HG03045 (cell line): ENCODE measurements around the gene POLR3A.
A peak's percentile ranks its signal among the peaks of the same experiment; 100 is the strongest.
"Not testable (repeated sequence)": the region's sequence is repeated elsewhere in the genome, so short reads cannot be mapped to it uniquely, and the experiment has no call there.

ENCODE experiments used
- ATAC-seq: cut with Tn5 transposase; IDR thresholded peaks from one replicate; pipeline ENCODE4 v1.9.1; 2021; ENCODE audit warnings: mild to moderate bottlenecking, moderate library complexity; ENCODE audit not compliant: unreplicated experiment

POLR3A gene

GRCh38 chr10:78029269-78030226 lies at the start of gene POLR3A:
TSS of gene POLR3A (minus strand) at chr10:78029515. CDS start at chr10:78029407, 108 bp downstream.
- peak; percentile 67 for ATAC-seq

- no peak for ATAC-seq
Measured at GRCh38 chr10:78078539-78079330, 49.4 kb upstream of the POLR3A start.

- ATAC-seq = not testable (repeated sequence)
Measured at GRCh38 chr10:78075806-78076205, 46.5 kb upstream of the POLR3A start.

- no peak for ATAC-seq
Measured at GRCh38 chr10:78072504-78072903, 43.2 kb upstream of the POLR3A start.

- ATAC-seq = no peak
Measured at GRCh38 chr10:78071857-78072179, 42.5 kb upstream of the POLR3A start.

- no peak for ATAC-seq
Measured at GRCh38 chr10:78071140-78071856, 42.0 kb upstream of the POLR3A start.

- ATAC-seq = no peak
Measured at GRCh38 chr10:78070726-78071125, 41.4 kb upstream of the POLR3A start.

GRCh38 chr10:78070064-78070463 lies 40.7 kb upstream of the POLR3A start:
- not testable (repeated sequence) for ATAC-seq

- ATAC-seq = no peak
Measured at GRCh38 chr10:78069151-78069550, 39.8 kb upstream of the POLR3A start.

- ATAC-seq = no peak
Measured at GRCh38 chr10:78066728-78067430, 37.6 kb upstream of the POLR3A start.

GRCh38 chr10:78066012-78066411 lies 36.7 kb upstream of the POLR3A start:
- no peak for ATAC-seq

- ATAC-seq = no peak
Measured at GRCh38 chr10:78065611-78066010, 36.3 kb upstream of the POLR3A start.

- ATAC-seq = not testable (repeated sequence)
Measured at GRCh38 chr10:78064919-78065318, 35.6 kb upstream of the POLR3A start.

GRCh38 chr10:78063236-78063635 lies 33.9 kb upstream of the POLR3A start:
- ATAC-seq = no peak

GRCh38 chr10:78062296-78062695 lies 33.0 kb upstream of the POLR3A start:
- ATAC-seq = no peak

GRCh38 chr10:78059906-78060702 lies 30.8 kb upstream of the POLR3A start:
- no peak for ATAC-seq

- ATAC-seq = no peak
Measured at GRCh38 chr10:78058562-78058961, 29.2 kb upstream of the POLR3A start.

GRCh38 chr10:78053211-78053868 lies 24.0 kb upstream of the POLR3A start:
- ATAC-seq = no peak

- ATAC-seq = no peak
Measured at GRCh38 chr10:78049851-78050250, 20.5 kb upstream of the POLR3A start.
